KMS-11 (cell line): ENCODE data around the gene LIPH.

Experiments
- H2AFZ ChIP-seq: fragments of 200-600 bp; sonication (generic); 2 replicates; pipeline ENCODE4 v1.6.1; 2016; ENCODE audit warnings: antibody characterized with exemption, mixed run types, low read depth
- H3K27ac ChIP-seq: fragments of 200-600 bp; sonication (generic); 2 replicates; pipeline ENCODE4 v1.6.1; 2016; ENCODE audit warnings: mild to moderate bottlenecking, mixed run types
- H3K27me3 ChIP-seq: fragments of 200-600 bp; sonication (generic); 2 replicates; pipeline ENCODE4 v1.6.1; 2017; ENCODE audit warnings: mild to moderate bottlenecking, low read depth, mixed run types, moderate library complexity; ENCODE audit not compliant: insufficient read depth
- H3K36me3 ChIP-seq: fragments of 200-600 bp; sonication (generic); 2 replicates; pipeline ENCODE4 v1.6.1; 2017; ENCODE audit warnings: mild to moderate bottlenecking, mixed run types; ENCODE audit not compliant: insufficient read depth
- H3K4me1 ChIP-seq: fragments of 200-600 bp; sonication (generic); 2 replicates; pipeline ENCODE4 v1.6.1; 2016; ENCODE audit warnings: mild to moderate bottlenecking, low read depth, mixed run types; ENCODE audit not compliant: poor library complexity, severe bottlenecking
- H3K4me2 ChIP-seq: fragments of 200-600 bp; sonication (generic); 2 replicates; pipeline ENCODE4 v1.7.0; 2016; ENCODE audit warnings: mild to moderate bottlenecking, mixed run types
- H3K4me3 ChIP-seq: fragments of 200-600 bp; sonication (generic); IDR thresholded peaks from 2 replicates; pipeline ENCODE4 v1.6.1; 2017; ENCODE audit warnings: low read depth, low read length, mixed read lengths; ENCODE audit not compliant: insufficient read depth
- H3K79me2 ChIP-seq: fragments of 200-600 bp; sonication (generic); 2 replicates; pipeline ENCODE4 v1.6.1; 2016; ENCODE audit warnings: low read depth, mixed run types; ENCODE audit not compliant: insufficient read depth
- H3K9ac ChIP-seq: fragments of 200-600 bp; sonication (generic); 2 replicates; pipeline ENCODE4 v1.6.1; 2016; ENCODE audit warnings: mild to moderate bottlenecking, mixed run types
- H4K20me1 ChIP-seq: fragments of 200-600 bp; sonication (generic); 2 replicates; pipeline ENCODE4 v1.6.1; 2016; ENCODE audit warnings: mild to moderate bottlenecking, mixed run types; ENCODE audit not compliant: insufficient read depth
- TF ChIP-seq, protein P1 (sequence below): fragments of 200-600 bp; sonication (generic); conservative IDR thresholded peaks from 2 replicates; pipeline ENCODE4 v1.6.1; 2017; ENCODE audit warnings: low read depth, mild to moderate bottlenecking, antibody characterized with exemption, low read length, moderate library complexity, mixed read lengths

LIPH gene

DNA sequence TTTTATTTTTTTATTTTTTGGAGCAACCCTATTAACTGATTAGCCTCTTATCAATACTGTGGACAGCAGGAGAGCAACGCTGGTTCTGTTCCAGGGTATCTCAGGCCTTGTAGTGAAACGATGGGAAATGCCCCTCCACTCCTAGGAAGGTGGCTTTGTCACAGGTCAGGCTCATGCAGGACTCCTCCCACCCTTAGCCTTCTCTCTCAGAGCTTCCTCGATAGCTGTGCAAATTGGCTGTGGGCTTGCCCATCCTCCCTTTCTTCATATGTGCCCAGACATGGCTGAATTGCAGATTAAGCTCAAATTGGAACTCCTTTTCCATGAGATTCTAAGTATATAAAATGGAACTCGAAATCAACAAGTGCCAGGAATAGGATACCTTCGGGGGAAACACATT, 92.1 kb downstream of the LIPH start:
- H4K20me1 ChIP-seq = no peaks in the 10 kb centered on the region
- H3K27ac ChIP-seq = no peak overlapping the region
- no peak overlapping the region for H3K9ac ChIP-seq
- no peak overlapping the region for H3K4me2 ChIP-seq
- no peaks in the 10 kb centered on the region for H3K36me3 ChIP-seq
- TF ChIP-seq, protein P1, sequence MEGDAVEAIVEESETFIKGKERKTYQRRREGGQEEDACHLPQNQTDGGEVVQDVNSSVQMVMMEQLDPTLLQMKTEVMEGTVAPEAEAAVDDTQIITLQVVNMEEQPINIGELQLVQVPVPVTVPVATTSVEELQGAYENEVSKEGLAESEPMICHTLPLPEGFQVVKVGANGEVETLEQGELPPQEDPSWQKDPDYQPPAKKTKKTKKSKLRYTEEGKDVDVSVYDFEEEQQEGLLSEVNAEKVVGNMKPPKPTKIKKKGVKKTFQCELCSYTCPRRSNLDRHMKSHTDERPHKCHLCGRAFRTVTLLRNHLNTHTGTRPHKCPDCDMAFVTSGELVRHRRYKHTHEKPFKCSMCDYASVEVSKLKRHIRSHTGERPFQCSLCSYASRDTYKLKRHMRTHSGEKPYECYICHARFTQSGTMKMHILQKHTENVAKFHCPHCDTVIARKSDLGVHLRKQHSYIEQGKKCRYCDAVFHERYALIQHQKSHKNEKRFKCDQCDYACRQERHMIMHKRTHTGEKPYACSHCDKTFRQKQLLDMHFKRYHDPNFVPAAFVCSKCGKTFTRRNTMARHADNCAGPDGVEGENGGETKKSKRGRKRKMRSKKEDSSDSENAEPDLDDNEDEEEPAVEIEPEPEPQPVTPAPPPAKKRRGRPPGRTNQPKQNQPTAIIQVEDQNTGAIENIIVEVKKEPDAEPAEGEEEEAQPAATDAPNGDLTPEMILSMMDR = no peak
- H3K4me3 ChIP-seq = no peak overlapping the region
- no peaks in the 10 kb centered on the region for H3K27me3 ChIP-seq
- H3K4me1 ChIP-seq = no peaks in the 10 kb centered on the region
- H2AFZ ChIP-seq = no peak overlapping the region
- H3K79me2 ChIP-seq = no peaks in the 10 kb centered on the region

DNA sequence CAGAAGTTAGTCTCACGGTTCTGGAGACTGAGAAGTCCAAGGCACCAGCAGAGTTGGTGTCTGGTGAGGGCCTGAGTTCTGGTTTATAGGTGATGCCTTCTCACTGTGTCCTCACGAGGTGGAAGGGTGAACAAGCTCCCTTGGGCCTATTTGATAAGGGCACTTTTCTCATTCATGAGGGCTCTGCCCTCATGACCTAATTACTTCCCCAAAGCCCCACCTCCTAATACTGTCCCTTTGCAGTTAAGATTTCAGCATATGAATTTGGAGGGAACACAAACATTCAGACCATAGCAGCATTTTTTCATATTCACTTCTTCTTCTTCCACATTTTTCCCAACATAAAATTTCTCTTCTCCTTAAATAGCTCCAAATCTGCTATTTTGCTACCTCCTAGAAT, 95.0 kb downstream of the LIPH start:
- Histone ChIP-seq H3K4me2 (no peak overlapping the region), H3K36me3 (no peaks in the 10 kb centered on the region), H3K27ac (no peak overlapping the region), H3K4me1 (no peaks in the 10 kb centered on the region), H3K79me2 (no peaks in the 10 kb centered on the region), H3K4me3 (no peak overlapping the region), H3K27me3 (no peaks in the 10 kb centered on the region), H2AFZ (no peak overlapping the region), H3K9ac (no peak overlapping the region), H4K20me1 (no peaks in the 10 kb centered on the region)
- TF ChIP-seq, protein P1 = no peak
